ENCODE results near the gene ZNF217.

ZNF217 gene

GRCh38 chr20:53575481-53576194 is 18.0 kb downstream of the ZNF217 start:
- no CpG with 5 or more reads among the region's 23 CpGs for WGBS, 2 donors (ENCODE audit: extremely low coverage in 2 of 2, insufficient read length in 2 of 2, insufficient replicate concordance in 1 of 2)
- Histone ChIP-seq H3K27me3 (ENCODE audit: control insufficient read depth in 3 of 3, insufficient read depth in 3 of 3, low read depth in 1 of 3, low read length in 3 of 3) (no peaks in the 10 kb centered on the region), H3K4ac (ENCODE audit: low read length) (no peak overlapping the region), H2BK5ac (ENCODE audit: low read length) (no peak overlapping the region), H3K4me2 (ENCODE audit: insufficient read depth, low read length, poor library complexity, severe bottlenecking) (no peak overlapping the region), H3K36me3 (replicated peaks in 1 of 2; ENCODE audit: control insufficient read depth in 2 of 2, insufficient read depth in 2 of 2, low read length in 2 of 2) (peaks cover 43 to 99% of the 10 kb centered on the region in 2 donors), H3K79me1 (ENCODE audit: low read depth, low read length) (peaks cover 15% of the 10 kb centered on the region), H3K4me1 (ENCODE audit: control insufficient read depth in 2 of 2, insufficient read depth in 1 of 2, low read depth in 1 of 2, low read length in 2 of 2) (peaks cover 6 to 8% of the 10 kb centered on the region in 2 donors), H4K8ac (ENCODE audit: low read depth, low read length) (no peak overlapping the region), H3K18ac (ENCODE audit: low read length) (peak overlapping the region; percentile 52), H2BK15ac (ENCODE audit: low read length) (no peak overlapping the region), H3K23ac (ENCODE audit: low read depth, low read length, poor library complexity) (no peak overlapping the region), H3K9ac (ENCODE audit: low read depth, low read length, poor library complexity) (no peak overlapping the region), H3K14ac (ENCODE audit: low read length) (no peak overlapping the region), H2BK12ac (ENCODE audit: low read length) (no peak overlapping the region), H2AFZ (ENCODE audit: low read length) (no peak overlapping the region), H2BK120ac (ENCODE audit: low read depth, low read length) (no peak overlapping the region), H3K9me3 (replicated peaks in 1 of 2; ENCODE audit: control insufficient read depth in 2 of 2, insufficient read depth in 1 of 2, low read depth in 1 of 2, low read length in 2 of 2) (no peaks in the 10 kb centered on the region), H2AK5ac (ENCODE audit: low read depth, low read length) (no peak overlapping the region), H4K91ac (ENCODE audit: low read depth, low read length, poor library complexity) (no peak overlapping the region), H3K27ac (replicated peaks; ENCODE audit: low read length) (no peak overlapping the region), H3K4me3 (ENCODE audit: low read length in 2 of 2) (no peak overlapping the region)
- no peak for DNase-seq (ENCODE audit: low spot score)

DNA sequence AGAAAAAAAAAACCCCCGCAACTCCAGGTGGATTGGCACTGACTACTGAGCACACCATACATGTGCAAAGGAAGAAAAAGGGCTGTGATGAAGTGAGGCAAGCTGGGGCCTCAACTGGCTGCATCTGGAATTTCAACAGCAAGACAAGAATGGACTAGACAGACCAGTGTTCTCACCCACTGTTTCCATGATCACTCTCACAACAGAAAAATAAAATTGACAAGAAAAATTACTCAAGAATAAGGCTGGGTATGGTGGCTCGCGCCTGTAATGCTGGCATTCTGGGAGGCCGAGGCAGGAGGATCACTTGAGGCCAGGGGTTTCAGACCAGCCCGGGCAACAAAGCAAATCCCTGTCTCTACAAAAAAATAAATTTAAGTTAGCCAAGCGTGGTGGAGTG is 18.8 kb downstream of the ZNF217 start:
- Histone ChIP-seq H3K36me3 (replicated peaks in 1 of 2; ENCODE audit: control insufficient read depth in 2 of 2, insufficient read depth in 2 of 2, low read length in 2 of 2) (peaks cover 49 to 99% of the 10 kb centered on the region in 2 donors), H3K79me1 (ENCODE audit: low read depth, low read length) (peaks cover 15% of the 10 kb centered on the region), H3K18ac (ENCODE audit: low read length) (no peak overlapping the region), H2BK5ac (ENCODE audit: low read length) (no peak overlapping the region), H2BK120ac (ENCODE audit: low read depth, low read length) (no peak overlapping the region), H2BK12ac (ENCODE audit: low read length) (no peak overlapping the region), H3K23ac (ENCODE audit: low read depth, low read length, poor library complexity) (no peak overlapping the region), H3K27me3 (ENCODE audit: control insufficient read depth in 3 of 3, insufficient read depth in 3 of 3, low read depth in 1 of 3, low read length in 3 of 3) (no peaks in the 10 kb centered on the region), H3K4ac (ENCODE audit: low read length) (no peak overlapping the region), H4K8ac (ENCODE audit: low read depth, low read length) (no peak overlapping the region), H2BK15ac (ENCODE audit: low read length) (no peak overlapping the region), H3K4me2 (ENCODE audit: insufficient read depth, low read length, poor library complexity, severe bottlenecking) (no peak overlapping the region), H2AK5ac (ENCODE audit: low read depth, low read length) (no peak overlapping the region), H3K4me1 (ENCODE audit: control insufficient read depth in 2 of 2, insufficient read depth in 1 of 2, low read depth in 1 of 2, low read length in 2 of 2) (peaks cover 3 to 4% of the 10 kb centered on the region in 2 donors), H3K9me3 (replicated peaks in 1 of 2; ENCODE audit: control insufficient read depth in 2 of 2, insufficient read depth in 1 of 2, low read depth in 1 of 2, low read length in 2 of 2) (no peaks in the 10 kb centered on the region), H4K91ac (ENCODE audit: low read depth, low read length, poor library complexity) (no peak overlapping the region), H3K27ac (replicated peaks; ENCODE audit: low read length) (no peak overlapping the region), H2AFZ (ENCODE audit: low read length) (no peak overlapping the region), H3K14ac (ENCODE audit: low read length) (no peak overlapping the region), H3K4me3 (ENCODE audit: low read length in 2 of 2) (no peak overlapping the region), H3K9ac (ENCODE audit: low read depth, low read length, poor library complexity) (no peak overlapping the region)
- no peak for DNase-seq (ENCODE audit: low spot score)
- WGBS, 2 donors (ENCODE audit: extremely low coverage in 2 of 2, insufficient read length in 2 of 2, insufficient replicate concordance in 1 of 2) = no CpG with 5 or more reads among the region's 6 CpGs

DNA sequence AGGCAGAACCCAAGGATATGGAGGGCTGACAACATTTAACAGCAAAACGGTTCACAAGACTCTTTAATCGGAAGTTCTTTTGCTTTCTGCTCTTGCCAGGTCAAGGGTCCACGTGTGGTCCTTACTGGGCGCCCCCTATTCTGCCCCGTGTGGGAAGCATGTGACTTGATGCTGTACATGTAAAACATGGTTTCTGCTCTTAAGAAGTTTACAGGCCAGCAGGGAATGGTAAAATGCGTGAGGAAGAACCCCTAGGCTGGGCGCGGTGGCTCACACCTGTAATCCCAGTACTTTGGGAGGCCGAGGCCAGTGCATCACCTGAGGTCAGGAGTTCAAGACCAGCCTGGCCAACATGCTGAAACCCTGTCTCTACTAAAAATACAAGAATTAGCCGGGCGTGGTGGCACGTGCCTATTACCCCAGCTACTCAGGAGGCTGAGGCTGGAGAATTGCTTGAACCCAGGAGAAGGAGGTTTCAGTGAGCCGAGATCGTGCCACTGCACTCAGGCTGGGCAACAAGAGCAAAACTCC is 19.3 kb downstream of the ZNF217 start:
- no peak overlapping the region for H2BK5ac ChIP-seq (ENCODE audit: low read length)
- no CpG with 5 or more reads among the region's 14 CpGs for WGBS, 2 donors (ENCODE audit: extremely low coverage in 2 of 2, insufficient read length in 2 of 2, insufficient replicate concordance in 1 of 2)
- H4K8ac ChIP-seq (ENCODE audit: low read depth, low read length) = no peak overlapping the region
- no peak overlapping the region for H2BK120ac ChIP-seq (ENCODE audit: low read depth, low read length)
- H3K4me1 ChIP-seq (ENCODE audit: control insufficient read depth in 2 of 2, insufficient read depth in 1 of 2, low read depth in 1 of 2, low read length in 2 of 2) = peaks cover 0 to 2% of the 10 kb centered on the region in 2 donors
- H3K27me3 ChIP-seq (ENCODE audit: control insufficient read depth in 3 of 3, insufficient read depth in 3 of 3, low read depth in 1 of 3, low read length in 3 of 3) = no peaks in the 10 kb centered on the region
- H2BK15ac ChIP-seq (ENCODE audit: low read length) = no peak overlapping the region
- no peak overlapping the region for H2AK5ac ChIP-seq (ENCODE audit: low read depth, low read length)
- no peak overlapping the region for H2AFZ ChIP-seq (ENCODE audit: low read length)
- peaks cover 15% of the 10 kb centered on the region for H3K79me1 ChIP-seq (ENCODE audit: low read depth, low read length)
- H3K9me3 ChIP-seq (replicated peaks in 1 of 2; ENCODE audit: control insufficient read depth in 2 of 2, insufficient read depth in 1 of 2, low read depth in 1 of 2, low read length in 2 of 2) = no peaks in the 10 kb centered on the region
- H3K23ac ChIP-seq (ENCODE audit: low read depth, low read length, poor library complexity) = no peak overlapping the region
- no peak overlapping the region for H3K27ac ChIP-seq (replicated peaks; ENCODE audit: low read length)
- H3K4me3 ChIP-seq (ENCODE audit: low read length in 2 of 2) = no peak overlapping the region
- H3K9ac ChIP-seq (ENCODE audit: low read depth, low read length, poor library complexity) = no peak overlapping the region
- H3K4ac ChIP-seq (ENCODE audit: low read length) = no peak overlapping the region
- no peak overlapping the region for H2BK12ac ChIP-seq (ENCODE audit: low read length)
- H3K18ac ChIP-seq (ENCODE audit: low read length) = no peak overlapping the region
- H3K14ac ChIP-seq (ENCODE audit: low read length) = no peak overlapping the region
- no peak overlapping the region for H3K4me2 ChIP-seq (ENCODE audit: insufficient read depth, low read length, poor library complexity, severe bottlenecking)
- peaks cover 51 to 98% of the 10 kb centered on the region in 2 donors for H3K36me3 ChIP-seq (replicated peaks in 1 of 2; ENCODE audit: control insufficient read depth in 2 of 2, insufficient read depth in 2 of 2, low read length in 2 of 2)
- no peak overlapping the region for H4K91ac ChIP-seq (ENCODE audit: low read depth, low read length, poor library complexity)
- DNase-seq (ENCODE audit: low spot score) = no peak

DNA sequence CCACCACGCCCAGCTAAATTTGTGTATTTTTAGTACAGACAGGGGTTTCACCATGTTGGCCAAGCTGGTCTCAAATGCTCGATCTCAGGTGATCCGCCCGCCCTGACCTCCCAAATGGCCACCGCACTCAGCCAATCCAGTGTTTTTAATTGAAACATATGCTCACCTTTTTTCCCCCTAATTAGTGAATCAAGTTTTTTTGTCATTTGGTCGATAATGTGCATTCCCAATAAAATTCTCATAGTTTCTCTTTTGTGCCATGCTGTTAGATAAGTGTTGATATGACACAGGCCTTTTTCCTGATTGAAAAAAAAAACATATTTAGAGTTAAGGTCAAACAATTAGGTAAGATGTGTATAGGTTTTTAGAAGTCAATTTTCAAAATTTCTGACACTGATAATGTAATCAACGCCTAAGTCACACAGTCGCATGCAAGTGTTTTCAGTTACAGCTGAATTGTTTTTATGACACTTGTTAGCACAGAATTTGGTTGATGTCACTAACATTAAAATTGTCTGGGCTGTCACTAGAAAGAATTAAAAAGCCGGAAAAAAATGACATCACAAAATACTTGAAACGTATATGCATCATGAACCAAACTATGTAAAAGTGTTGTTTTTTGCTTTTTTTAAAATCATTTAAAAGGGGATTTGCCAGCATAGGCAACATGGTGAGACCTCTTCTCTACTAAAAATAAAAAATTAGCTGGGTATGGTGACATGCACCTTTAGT is 21.9 kb downstream of the ZNF217 start:
- Histone ChIP-seq H4K8ac (ENCODE audit: low read depth, low read length) (no peak overlapping the region), H3K4ac (ENCODE audit: low read length) (no peak overlapping the region), H2AK5ac (ENCODE audit: low read depth, low read length) (no peak overlapping the region), H3K4me1 (ENCODE audit: control insufficient read depth in 2 of 2, insufficient read depth in 1 of 2, low read depth in 1 of 2, low read length in 2 of 2) (no peaks in the 10 kb centered on the region), H3K18ac (ENCODE audit: low read length) (no peak overlapping the region), H3K79me1 (ENCODE audit: low read depth, low read length) (peaks cover 15% of the 10 kb centered on the region), H3K9me3 (replicated peaks in 1 of 2; ENCODE audit: control insufficient read depth in 2 of 2, insufficient read depth in 1 of 2, low read depth in 1 of 2, low read length in 2 of 2) (no peaks in the 10 kb centered on the region), H3K4me3 (ENCODE audit: low read length in 2 of 2) (no peak overlapping the region), H3K14ac (ENCODE audit: low read length) (no peak overlapping the region), H3K23ac (ENCODE audit: low read depth, low read length, poor library complexity) (no peak overlapping the region), H3K27ac (replicated peaks; ENCODE audit: low read length) (no peak overlapping the region), H2BK5ac (ENCODE audit: low read length) (no peak overlapping the region), H4K91ac (ENCODE audit: low read depth, low read length, poor library complexity) (no peak overlapping the region), H3K36me3 (replicated peaks in 1 of 2; ENCODE audit: control insufficient read depth in 2 of 2, insufficient read depth in 2 of 2, low read length in 2 of 2) (peaks cover 48 to 99% of the 10 kb centered on the region in 2 donors), H2AFZ (ENCODE audit: low read length) (no peak overlapping the region), H3K4me2 (ENCODE audit: insufficient read depth, low read length, poor library complexity, severe bottlenecking) (no peak overlapping the region), H2BK15ac (ENCODE audit: low read length) (no peak overlapping the region), H2BK12ac (ENCODE audit: low read length) (no peak overlapping the region), H2BK120ac (ENCODE audit: low read depth, low read length) (no peak overlapping the region), H3K27me3 (ENCODE audit: control insufficient read depth in 3 of 3, insufficient read depth in 3 of 3, low read depth in 1 of 3, low read length in 3 of 3) (no peaks in the 10 kb centered on the region), H3K9ac (ENCODE audit: low read depth, low read length, poor library complexity) (no peak overlapping the region)
- no CpG with 5 or more reads among the region's 10 CpGs for whole genome bisulfite sequencing, 2 donors (ENCODE audit: extremely low coverage in 2 of 2, insufficient read length in 2 of 2, insufficient replicate concordance in 1 of 2)
- no peak for DNase-seq (ENCODE audit: low spot score)
